HL-60 (cell line): ENCODE results near the gene FGFBP1.

Source experiments
- CTCF ChIP-seq: IDR thresholded peaks from one replicate; pipeline ENCODE4 v1.5.1; 2011; ENCODE audit warnings: low read length, control low read depth, inconsistent platforms; ENCODE audit not compliant: insufficient read depth
- POLR2AphosphoS5 ChIP-seq: IDR thresholded peaks from 2 replicates; pipeline ENCODE4 v1.6.1; 2012; ENCODE audit warnings: low read depth
- TF ChIP-seq, protein P1 (sequence below): IDR thresholded peaks from 2 replicates; pipeline ENCODE4 v1.6.1; 2012; ENCODE audit warnings: low read depth; ENCODE audit not compliant: insufficient replicate concordance

GRCh38 chr4:15976456-15977447 is 38.2 kb upstream of the FGFBP1 start:
- TF ChIP-seq CTCF (no peak), POLR2AphosphoS5 (no peak)
- TF ChIP-seq, protein P1, sequence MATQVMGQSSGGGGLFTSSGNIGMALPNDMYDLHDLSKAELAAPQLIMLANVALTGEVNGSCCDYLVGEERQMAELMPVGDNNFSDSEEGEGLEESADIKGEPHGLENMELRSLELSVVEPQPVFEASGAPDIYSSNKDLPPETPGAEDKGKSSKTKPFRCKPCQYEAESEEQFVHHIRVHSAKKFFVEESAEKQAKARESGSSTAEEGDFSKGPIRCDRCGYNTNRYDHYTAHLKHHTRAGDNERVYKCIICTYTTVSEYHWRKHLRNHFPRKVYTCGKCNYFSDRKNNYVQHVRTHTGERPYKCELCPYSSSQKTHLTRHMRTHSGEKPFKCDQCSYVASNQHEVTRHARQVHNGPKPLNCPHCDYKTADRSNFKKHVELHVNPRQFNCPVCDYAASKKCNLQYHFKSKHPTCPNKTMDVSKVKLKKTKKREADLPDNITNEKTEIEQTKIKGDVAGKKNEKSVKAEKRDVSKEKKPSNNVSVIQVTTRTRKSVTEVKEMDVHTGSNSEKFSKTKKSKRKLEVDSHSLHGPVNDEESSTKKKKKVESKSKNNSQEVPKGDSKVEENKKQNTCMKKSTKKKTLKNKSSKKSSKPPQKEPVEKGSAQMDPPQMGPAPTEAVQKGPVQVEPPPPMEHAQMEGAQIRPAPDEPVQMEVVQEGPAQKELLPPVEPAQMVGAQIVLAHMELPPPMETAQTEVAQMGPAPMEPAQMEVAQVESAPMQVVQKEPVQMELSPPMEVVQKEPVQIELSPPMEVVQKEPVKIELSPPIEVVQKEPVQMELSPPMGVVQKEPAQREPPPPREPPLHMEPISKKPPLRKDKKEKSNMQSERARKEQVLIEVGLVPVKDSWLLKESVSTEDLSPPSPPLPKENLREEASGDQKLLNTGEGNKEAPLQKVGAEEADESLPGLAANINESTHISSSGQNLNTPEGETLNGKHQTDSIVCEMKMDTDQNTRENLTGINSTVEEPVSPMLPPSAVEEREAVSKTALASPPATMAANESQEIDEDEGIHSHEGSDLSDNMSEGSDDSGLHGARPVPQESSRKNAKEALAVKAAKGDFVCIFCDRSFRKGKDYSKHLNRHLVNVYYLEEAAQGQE = no peak
